AG09319 (cell line): ENCODE data around the gene GIPC1.
"Not testable (repeated sequence)": the region's sequence is repeated elsewhere in the genome, so short reads cannot be mapped to it uniquely, and the experiment has no call there.

Experiments used
- DNase-seq: peaks from one replicate; pipeline ENCODE4 v3.0.0-alpha.2; 2010; ENCODE audit warnings: low read depth; ENCODE audit errors: extremely low read depth
- TF ChIP-seq, protein P1 (sequence below): IDR thresholded peaks from 2 replicates; pipeline ENCODE4 v1.5.1; 2011; ENCODE audit warnings: low read depth, mild to moderate bottlenecking, inconsistent platforms, low read length, moderate library complexity

Gene GIPC1

DNA sequence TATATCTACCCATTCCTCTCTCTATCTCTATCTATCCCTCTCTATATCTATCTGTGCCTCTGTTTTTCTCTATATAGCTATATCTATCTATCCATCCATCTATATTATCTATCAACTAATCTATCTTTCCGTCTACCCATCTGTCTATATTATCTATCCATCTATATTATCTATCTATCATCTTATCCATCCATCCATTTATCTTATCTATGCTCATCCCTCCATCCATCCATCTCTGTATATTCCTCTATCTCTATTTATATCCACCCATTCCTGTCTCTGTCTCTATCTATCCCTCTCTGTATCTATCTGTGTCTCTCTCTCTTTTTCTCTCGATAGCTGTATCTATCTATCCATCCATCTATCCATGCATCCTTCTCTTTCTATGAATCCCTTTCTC lies 35.0 kb downstream of the GIPC1 start:
- TF ChIP-seq, protein P1, sequence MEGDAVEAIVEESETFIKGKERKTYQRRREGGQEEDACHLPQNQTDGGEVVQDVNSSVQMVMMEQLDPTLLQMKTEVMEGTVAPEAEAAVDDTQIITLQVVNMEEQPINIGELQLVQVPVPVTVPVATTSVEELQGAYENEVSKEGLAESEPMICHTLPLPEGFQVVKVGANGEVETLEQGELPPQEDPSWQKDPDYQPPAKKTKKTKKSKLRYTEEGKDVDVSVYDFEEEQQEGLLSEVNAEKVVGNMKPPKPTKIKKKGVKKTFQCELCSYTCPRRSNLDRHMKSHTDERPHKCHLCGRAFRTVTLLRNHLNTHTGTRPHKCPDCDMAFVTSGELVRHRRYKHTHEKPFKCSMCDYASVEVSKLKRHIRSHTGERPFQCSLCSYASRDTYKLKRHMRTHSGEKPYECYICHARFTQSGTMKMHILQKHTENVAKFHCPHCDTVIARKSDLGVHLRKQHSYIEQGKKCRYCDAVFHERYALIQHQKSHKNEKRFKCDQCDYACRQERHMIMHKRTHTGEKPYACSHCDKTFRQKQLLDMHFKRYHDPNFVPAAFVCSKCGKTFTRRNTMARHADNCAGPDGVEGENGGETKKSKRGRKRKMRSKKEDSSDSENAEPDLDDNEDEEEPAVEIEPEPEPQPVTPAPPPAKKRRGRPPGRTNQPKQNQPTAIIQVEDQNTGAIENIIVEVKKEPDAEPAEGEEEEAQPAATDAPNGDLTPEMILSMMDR: no peak
- DNase-seq: no peak

DNA sequence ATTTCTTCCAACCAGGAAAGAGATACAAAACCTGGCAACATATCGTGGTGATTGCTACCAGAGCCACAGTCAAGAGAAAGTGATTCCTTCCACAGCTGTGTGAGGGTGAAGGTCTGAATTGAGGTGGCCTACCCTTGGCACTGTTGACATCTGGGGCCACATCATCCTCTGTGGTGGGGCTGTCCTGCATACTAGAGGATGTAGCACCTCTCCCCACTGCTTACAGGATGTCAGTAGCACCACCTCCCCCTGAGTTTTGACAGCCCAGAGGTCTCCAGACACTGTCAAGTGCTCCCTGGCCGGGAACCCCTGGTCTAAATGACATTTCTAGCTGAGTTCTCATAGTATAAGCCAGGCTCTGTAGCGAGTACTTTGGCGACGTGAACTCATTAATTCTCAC lies 36.2 kb downstream of the GIPC1 start:
- TF ChIP-seq, protein P1: no peak
- DNase-seq: no peak

DNA sequence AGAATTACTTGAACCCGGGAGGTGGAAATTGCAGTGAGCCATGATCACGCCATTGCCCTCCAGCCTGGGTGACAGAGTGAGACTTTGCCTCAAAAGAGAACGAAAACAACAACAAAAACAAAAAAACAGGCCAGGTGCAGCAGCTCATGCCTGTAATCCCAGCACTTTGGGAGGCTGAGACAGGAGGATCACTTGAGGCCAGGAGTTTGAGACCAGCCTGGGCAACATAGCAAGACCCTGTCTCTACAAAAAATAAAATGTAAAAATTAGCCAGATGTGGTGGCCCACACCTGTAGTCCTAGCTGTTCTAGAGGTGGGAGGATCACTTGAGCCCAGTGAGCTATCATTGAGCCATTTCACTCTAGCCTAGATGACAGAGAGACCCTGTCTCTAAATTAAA lies 43.6 kb downstream of the GIPC1 start:
- not testable (repeated sequence) for DNase-seq

DNA sequence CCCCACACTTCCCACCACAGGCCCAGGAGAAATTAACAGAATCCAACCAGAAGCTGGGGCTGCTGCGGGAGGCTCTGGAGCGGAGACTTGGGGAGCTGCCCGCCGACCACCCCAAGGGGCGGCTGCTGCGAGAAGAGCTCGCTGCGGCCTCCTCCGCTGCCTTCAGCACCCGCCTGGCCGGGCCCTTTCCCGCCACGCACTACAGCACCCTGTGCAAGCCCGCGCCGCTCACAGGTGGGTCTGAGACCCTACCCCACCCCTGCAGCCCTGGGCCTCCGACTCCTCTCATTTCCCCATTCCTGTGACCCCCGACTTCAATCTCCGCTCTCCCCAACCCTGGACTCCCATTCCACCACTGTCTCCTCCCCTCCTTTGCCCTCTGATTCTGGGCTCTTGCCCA lies 45.1 kb downstream of the GIPC1 start:
- DNase-seq: no peak
- TF ChIP-seq, protein P1: no peak

DNA sequence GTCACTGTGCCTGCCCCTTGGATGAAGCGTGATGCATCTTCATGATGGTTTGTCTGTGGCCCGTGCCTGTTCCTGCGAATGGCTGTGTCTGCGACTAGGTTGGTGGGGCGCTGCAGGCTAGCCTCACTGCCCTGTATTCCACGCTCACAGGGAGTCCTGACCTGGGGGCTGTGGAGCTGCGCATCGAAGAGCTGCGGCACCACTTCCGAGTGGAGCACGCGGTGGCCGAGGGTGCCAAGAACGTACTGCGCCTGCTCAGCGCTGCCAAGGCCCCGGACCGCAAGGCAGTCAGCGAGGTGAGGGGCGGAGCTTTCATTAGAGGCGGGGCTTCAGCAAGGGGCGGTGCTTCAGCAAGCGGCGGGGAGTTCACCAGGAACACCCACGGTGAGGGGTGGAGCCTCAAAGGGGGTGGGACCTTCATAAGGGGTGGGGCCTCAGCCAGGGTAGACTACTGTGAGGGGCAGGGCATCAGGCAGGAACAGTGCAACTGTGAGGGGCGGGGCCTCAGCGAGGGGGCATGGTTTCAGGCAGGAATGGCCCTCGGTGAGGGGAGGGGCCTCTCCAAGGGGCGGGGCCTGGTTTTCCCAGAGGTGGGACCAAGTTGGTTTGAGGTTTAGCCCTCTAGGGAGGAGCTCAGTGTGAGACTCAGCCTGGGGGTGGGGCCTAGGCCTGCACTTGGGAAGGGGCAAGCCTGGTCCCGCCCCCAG lies 45.6 kb downstream of the GIPC1 start:
- DNase-seq: no peak

DNA sequence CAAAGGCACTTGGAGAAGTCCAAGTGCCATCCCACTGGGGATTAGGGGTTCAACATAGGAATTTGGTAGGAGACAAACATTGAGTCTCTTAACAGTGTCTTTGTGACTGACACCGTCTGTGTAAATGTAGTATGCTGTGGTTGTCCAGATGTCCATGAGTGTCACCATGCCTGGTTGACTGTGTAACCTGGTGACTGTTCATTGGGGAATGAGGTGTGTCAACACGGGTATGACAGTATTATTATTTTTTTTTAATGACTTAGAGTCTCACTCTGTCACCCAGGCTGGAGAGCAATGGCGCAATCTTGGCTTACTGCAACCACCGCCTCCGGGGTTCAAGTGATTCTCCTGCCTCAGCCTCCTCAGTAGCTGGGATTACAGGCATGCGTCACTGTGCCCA lies 46.6 kb downstream of the GIPC1 start:
- DNase-seq: no peak
- TF ChIP-seq, protein P1: no peak

More for the DNA sequence above, 45.6 kb downstream of the GIPC1 start:
- TF ChIP-seq, protein P1: no peak

DNA sequence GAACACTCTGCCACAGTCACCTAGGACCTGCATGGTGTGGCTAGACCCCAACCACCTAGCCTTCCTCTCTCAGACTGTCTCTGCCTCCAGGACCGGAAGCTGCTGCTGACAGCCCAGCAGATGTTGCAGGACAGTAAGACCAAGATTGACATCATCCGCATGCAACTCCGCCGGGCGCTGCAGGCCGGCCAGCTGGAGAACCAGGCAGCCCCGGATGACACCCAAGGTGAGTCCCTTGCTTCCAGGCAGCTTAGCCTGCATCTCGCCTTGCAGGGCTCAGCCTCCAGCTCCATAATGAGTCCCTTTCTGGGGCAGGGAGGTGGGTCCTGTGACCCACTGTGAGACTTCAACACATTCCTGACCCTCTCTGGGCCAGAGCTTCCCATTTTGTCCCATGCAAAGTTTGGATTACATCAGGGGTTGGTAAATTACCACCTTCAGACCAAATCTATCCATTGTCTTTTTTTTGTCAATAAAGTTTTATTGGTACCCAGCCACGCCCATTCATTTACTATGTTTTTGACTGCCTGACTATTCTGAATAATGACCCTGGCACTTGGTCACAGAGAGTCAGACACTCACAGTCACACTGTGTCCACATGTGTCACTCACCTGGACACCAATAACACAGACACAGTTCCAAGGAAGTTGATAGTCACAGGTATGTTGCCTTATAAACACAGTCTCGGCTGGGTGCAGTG lies 49.4 kb downstream of the GIPC1 start:
- DNase-seq: no peak
- TF ChIP-seq, protein P1: no peak

DNA sequence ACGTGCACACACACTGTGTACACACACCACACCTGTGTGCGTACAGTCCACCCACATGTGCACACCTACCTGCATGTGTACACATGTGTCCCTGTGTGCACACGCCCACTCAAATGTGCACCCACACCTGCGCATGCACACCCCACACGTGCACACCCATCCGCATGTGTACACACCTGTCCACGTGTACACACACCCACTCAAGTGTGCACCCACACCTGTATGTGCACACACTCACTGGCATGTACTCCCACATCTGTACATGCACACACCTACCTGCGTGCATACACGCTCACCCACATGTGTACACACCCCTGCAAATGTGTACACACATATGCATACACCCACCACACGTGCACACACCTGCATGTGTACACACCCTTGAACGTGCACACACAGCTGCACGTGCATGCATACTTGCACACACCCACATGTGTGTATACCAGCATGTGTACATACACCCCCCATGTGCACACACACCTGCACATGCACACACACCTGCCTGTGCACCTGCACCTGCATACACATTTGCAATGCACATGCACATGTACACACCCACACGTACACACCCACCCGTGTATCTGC lies 52.2 kb downstream of the GIPC1 start:
- TF ChIP-seq, protein P1: no peak
- DNase-seq: no peak
